Adrenal gland (tissue), 12 donors: ENCODE data around the gene RPL19. TPM values are rescaled to one million over a fixed set of nuclear protein-coding genes. Genes with fewer than 3 reads are reported as not detected.

Source experiments
- DNase-seq, 7 donors: peaks; one replicate each; pipeline ENCODE4 v3.0.0-alpha.2; 2019 to 2020
- H3K27ac ChIP-seq, 5 donors: fragments of 200-600 bp; sonication (generic) in 4 of 5; 1 replicate in 3 of 5; 2 replicates in 2 of 5; pipeline versions ENCODE4 v1.5.1 to v1.8.0; 2016 to 2020; ENCODE audit warnings: mild to moderate bottlenecking in 1 of 5
- H3K27me3 ChIP-seq: fragments of 200-600 bp; 2 replicates; pipeline ENCODE4 v1.8.0; 2021
- H3K36me3 ChIP-seq, 2 donors: fragments of 200-600 bp; replicated peaks in 1 of 2; 1 replicate in 1 of 2; 2 replicates in 1 of 2; pipeline versions ENCODE4 v1.5.1 to v1.8.0; 2018 to 2022
- H3K4me1 ChIP-seq, 2 donors: fragments of 200-600 bp; replicated peaks in 1 of 2; 1 replicate in 1 of 2; 2 replicates in 1 of 2; pipeline versions ENCODE4 v1.5.1 to v1.8.0; 2018 to 2021
- H3K4me3 ChIP-seq, 4 donors: fragments of 200-600 bp; sonication (generic) in 3 of 4; one replicate each; pipeline ENCODE4 v1.5.1; 2016 to 2018
- H3K9me3 ChIP-seq, 3 donors: fragments of 200-600 bp; sonication (generic) in 1 of 3; replicated peaks in 1 of 3; 1 replicate in 2 of 3; 2 replicates in 1 of 3; pipeline versions ENCODE4 v1.5.1 to v1.8.0; 2016 to 2021
- POLR2A ChIP-seq, 2 donors: fragments of 450-650 bp; IDR thresholded peaks; one replicate each; pipeline ENCODE4 v1.6.1; 2017; ENCODE audit warnings: antibody characterized with exemption in 2 of 2, mild to moderate bottlenecking in 2 of 2, moderate library complexity in 1 of 2
- WGBS, 4 donors: extraction: QIAGEN DNeasy Blood & Tissue Kit in 2 of 4; methylation state at CpG; one replicate each; pipeline versions ENCODE4 v1.1.5 to v1.1.7; 2013 to 2017; 5-methylcytosine and 5-hydroxymethylcytosine counted together
- intact Hi-C, 2 donors: fragments of 100-400 bp; cut with DNase I; formaldehyde crosslinking; loops; one replicate each; pipeline versions ENCODE4 v1.14.1 to v1.15.0; 2022 to 2023
- polyA plus RNA-seq, 3 donors: library from polyadenylated mRNA; stranded (reverse); fragments of 200-250 nt in 2 of 3; fragments of 350-450 nt in 1 of 3; fragmentation: Illumina TruSeq in 1 of 3; extraction: RNeasy Lipid Tissue Mini Kit (QIAGEN cat#74804) in 1 of 3; gene quantifications; one replicate each; pipeline ENCODE4 v1.2.3, GENCODE V29; 2013 to 2014
- total RNA-seq, 9 donors: library from RNA; depleted of rRNA in 4 of 9; stranded (reverse); fragments of >200 nt in 4 of 9; fragments of 120-200 nt in 1 of 9; fragmentation: NEBNext Ultra II Directional in 1 of 9; extraction: Animal tissue kit (Norgen Biotek cat#: 25700) in 1 of 9; gene quantifications; one replicate each; pipeline versions ENCODE4 v1.1.0 to v1.2.4, GENCODE V29; 2013 to 2023
- TF ChIP-seq, protein P1 (sequence below), 6 experiments: fragments of 450-650 bp in 4 of 6; fragments of 200-600 bp in 2 of 6; sonication (generic) in 1 of 6; IDR thresholded peaks; 1 replicate in 5 of 6; 2 replicates in 1 of 6; pipeline versions ENCODE4 v1.5.1 to v1.8.0; 2016 to 2021; ENCODE audit warnings: antibody characterized with exemption in 6 of 6, mild to moderate bottlenecking in 2 of 6, moderate library complexity in 1 of 6
- donor health status: healthy with polysubstance abuse.
- donor health status: Bipolar disorder and iron deficiency.
- donor health status: DM: yes; HTN: yes; CAD: no.
- donor health status: DM: no; HTN: no; CAD: no.
- donor health status: DM: no; HTN: no; CAD: no.
- donor health status: DM: yes; HTN: yes; CAD: no.

RPL19 gene
- total and polyA plus RNA-seq, 12 donors: 1,513 to 4,908 (median 2,461) TPM

DNA sequence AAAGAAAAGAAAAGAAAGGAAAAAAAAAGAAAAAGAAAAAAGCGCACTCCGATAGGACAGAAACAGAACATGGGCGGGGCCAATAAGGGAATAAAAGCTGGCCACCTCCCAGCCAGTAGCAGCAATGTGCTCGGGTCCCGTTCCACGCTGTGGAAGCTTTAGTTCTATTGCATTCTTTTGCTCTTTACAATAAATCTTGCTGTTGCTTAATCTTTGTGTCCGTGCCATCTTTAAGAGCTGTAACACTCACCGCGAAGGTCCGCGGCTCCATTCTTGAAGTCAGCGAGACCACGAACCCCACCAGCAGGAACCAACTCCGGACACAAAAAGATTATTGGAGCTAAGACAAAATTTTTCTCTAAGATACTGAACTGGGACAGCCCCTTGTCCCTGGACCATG lies 31.0 kb upstream of the RPL19 start:
- H3K4me3 ChIP-seq: no peak overlapping the region
- peaks cover 0 to 5% of the 10 kb centered on the region in 2 donors for H3K4me1 ChIP-seq
- peaks cover 12% of the 10 kb centered on the region for H3K27me3 ChIP-seq
- intact Hi-C loops: no loop called here
- H3K36me3 ChIP-seq: no peaks in the 10 kb centered on the region
- 79 to 86% (median 81%) methylated on average over 14 of the region's 14 CpGs for WGBS, 4 donors
- no peak overlapping the region for H3K27ac ChIP-seq
- H3K9me3 ChIP-seq: no peaks in the 10 kb centered on the region
- no peak for TF ChIP-seq POLR2A (IDR thresholded peaks at IDR 0.05)
- TF ChIP-seq, protein P1, sequence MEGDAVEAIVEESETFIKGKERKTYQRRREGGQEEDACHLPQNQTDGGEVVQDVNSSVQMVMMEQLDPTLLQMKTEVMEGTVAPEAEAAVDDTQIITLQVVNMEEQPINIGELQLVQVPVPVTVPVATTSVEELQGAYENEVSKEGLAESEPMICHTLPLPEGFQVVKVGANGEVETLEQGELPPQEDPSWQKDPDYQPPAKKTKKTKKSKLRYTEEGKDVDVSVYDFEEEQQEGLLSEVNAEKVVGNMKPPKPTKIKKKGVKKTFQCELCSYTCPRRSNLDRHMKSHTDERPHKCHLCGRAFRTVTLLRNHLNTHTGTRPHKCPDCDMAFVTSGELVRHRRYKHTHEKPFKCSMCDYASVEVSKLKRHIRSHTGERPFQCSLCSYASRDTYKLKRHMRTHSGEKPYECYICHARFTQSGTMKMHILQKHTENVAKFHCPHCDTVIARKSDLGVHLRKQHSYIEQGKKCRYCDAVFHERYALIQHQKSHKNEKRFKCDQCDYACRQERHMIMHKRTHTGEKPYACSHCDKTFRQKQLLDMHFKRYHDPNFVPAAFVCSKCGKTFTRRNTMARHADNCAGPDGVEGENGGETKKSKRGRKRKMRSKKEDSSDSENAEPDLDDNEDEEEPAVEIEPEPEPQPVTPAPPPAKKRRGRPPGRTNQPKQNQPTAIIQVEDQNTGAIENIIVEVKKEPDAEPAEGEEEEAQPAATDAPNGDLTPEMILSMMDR (IDR thresholded peaks at IDR 0.05): no peak
- DNase-seq: no peak

DNA sequence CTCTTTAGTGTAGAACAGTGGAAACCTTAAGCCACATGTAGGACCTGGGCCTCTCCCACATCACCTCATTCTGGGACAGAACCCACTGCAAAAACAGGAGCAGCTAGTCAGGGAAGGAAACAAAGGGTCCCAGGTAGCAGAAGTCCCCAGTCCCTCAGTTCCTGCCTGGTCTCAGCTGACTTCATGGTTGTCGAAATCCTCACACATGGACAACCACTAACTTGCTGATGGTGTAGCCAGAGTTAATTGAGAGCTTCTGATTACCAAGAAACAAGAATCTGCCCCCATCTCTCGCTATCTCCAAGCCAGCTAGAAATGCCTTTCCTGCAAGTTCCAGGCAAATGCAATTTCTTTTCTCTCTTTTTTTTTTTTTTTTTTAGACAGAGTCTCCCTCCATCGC lies 30.6 kb upstream of the RPL19 start:
- Histone ChIP-seq H3K27ac (no peak overlapping the region), H3K36me3 (no peaks in the 10 kb centered on the region), H3K4me3 (no peak overlapping the region), H3K9me3 (no peaks in the 10 kb centered on the region), H3K4me1 (peaks cover 0 to under 1% of the 10 kb centered on the region in 2 donors), H3K27me3 (peaks cover 12% of the 10 kb centered on the region)
- intact Hi-C loops: no loop called here
- DNase-seq: no peak
- 70 to 81% (median 76%) methylated on average over 3 of the region's 3 CpGs for WGBS, 4 donors
- TF ChIP-seq, protein P1 (IDR thresholded peaks at IDR 0.05): no peak
- TF ChIP-seq POLR2A (IDR thresholded peaks at IDR 0.05): no peak

DNA sequence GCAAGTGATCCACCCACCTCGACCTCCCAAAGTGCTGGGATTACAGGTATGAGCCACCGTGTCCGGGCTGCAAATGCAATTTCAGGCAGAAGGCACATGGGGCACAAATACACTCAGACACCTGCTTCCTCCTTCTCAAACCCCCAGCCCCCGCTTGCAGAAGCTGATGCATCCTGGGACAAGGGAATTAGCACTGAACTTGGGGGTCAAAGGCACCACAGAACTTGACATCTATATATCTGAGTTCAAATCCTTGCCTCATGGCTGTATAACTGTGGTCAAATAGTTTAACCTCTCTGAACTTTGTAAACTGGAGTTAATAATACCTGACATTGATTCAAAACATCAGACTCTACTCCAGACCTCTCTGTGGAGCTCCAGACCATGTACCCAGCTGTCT lies 30.0 kb upstream of the RPL19 start:
- Histone ChIP-seq H3K36me3 (no peaks in the 10 kb centered on the region), H3K27me3 (peaks cover 7% of the 10 kb centered on the region), H3K9me3 (no peaks in the 10 kb centered on the region), H3K4me3 (no peak overlapping the region), H3K27ac (no peak overlapping the region), H3K4me1 (no peaks in the 10 kb centered on the region)
- TF ChIP-seq POLR2A (IDR thresholded peaks at IDR 0.05): no peak
- TF ChIP-seq, protein P1 (IDR thresholded peaks at IDR 0.05): no peak
- no peak for DNase-seq
- 62 to 80% (median 66%) methylated on average over 3 to 4 of the region's 4 CpGs for WGBS, 4 donors
- intact Hi-C loops: no loop called here

DNA sequence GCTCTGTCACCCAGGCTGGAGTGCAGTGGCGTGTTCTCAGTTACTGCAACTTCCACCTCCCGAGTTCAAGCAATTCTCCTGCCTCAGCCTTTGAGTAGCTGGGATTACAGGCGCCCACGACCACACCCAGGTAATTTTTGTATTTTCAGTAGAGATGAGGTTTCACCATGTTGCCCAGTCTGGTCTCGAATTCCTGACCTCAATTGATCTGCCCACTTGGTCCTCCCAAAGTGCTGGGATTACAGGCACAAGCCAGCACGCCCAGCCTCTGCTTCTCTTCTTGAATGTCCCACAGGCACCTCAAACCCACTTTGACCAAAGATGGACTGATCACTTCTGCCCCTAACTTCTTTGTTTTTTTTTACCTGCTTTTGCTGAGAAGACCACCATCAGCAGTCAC lies 29.5 kb upstream of the RPL19 start:
- Histone ChIP-seq H3K4me3 (no peak overlapping the region), H3K27me3 (peaks cover 3% of the 10 kb centered on the region), H3K36me3 (no peaks in the 10 kb centered on the region), H3K4me1 (no peaks in the 10 kb centered on the region), H3K27ac (no peak overlapping the region), H3K9me3 (no peaks in the 10 kb centered on the region)
- DNase-seq: no peak
- intact Hi-C loops: no loop called here
- TF ChIP-seq, protein P1 (IDR thresholded peaks at IDR 0.05): no peak
- no peak for TF ChIP-seq POLR2A (IDR thresholded peaks at IDR 0.05)
- 68 to 81% (median 73%) methylated on average over 6 of the region's 6 CpGs for WGBS, 4 donors
